GM18502 (cell line): ENCODE measurements around the gene ZBTB20.
A peak's percentile ranks its signal among the peaks of the same experiment; 100 is the strongest.

Experiments
- ATAC-seq: cut with Tn5 transposase; IDR thresholded peaks from one replicate; pipeline ENCODE4 v1.9.1; 2021; ENCODE audit warnings: mild to moderate bottlenecking; ENCODE audit not compliant: unreplicated experiment, poor library complexity

ZBTB20 gene

GRCh38 chr3:114510201-114510600 lies 636.9 kb downstream of the ZBTB20 start:
- ATAC-seq = no peak

GRCh38 chr3:114509756-114510155 lies 637.3 kb downstream of the ZBTB20 start:
- ATAC-seq = no peak

GRCh38 chr3:114508976-114509375 lies 638.1 kb downstream of the ZBTB20 start:
- ATAC-seq = no peak

DNA sequence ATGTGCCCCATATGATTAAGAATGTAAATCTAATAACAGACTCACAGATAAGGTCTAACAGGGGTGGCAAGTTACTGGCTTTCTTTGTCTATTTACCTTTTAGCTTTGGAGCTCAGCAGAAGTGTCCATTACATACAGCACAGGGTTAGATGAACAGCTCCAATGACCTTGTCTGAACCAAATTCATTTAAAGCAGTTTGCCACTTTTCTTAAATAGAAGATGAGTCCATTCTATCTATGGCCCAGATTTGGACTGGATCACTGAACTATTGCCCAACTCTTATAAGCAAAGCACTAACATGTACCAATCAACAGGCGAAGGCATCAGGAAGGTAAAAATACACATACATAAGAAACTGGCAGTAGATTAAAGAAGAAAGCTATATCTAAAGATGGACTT lies 638.9 kb downstream of the ZBTB20 start:
- no peak for ATAC-seq

GRCh38 chr3:114506591-114507300 lies 640.3 kb downstream of the ZBTB20 start:
- no peak for ATAC-seq

- no peak for ATAC-seq
Measured at GRCh38 chr3:114504941-114505628, 642.0 kb downstream of the ZBTB20 start.

DNA sequence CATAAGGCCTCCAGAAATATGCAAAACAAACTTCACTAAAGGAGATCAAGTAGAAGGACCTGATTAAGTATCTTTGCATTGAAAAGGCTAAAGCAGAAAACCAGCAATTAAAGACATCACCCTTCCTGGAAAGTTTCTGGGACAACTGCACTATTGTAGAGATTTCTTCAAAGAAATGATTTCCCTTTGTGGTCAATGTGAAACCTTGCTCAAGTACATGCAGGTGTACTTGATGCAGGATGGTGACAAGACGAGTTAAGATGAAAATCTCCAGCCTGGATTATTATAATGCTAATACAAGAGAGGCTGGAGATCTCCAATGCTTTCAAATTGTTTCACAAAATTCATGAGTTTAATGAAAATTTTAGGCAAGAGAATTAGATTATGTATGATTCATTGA lies 644.9 kb downstream of the ZBTB20 start:
- ATAC-seq = peak; percentile 49

DNA sequence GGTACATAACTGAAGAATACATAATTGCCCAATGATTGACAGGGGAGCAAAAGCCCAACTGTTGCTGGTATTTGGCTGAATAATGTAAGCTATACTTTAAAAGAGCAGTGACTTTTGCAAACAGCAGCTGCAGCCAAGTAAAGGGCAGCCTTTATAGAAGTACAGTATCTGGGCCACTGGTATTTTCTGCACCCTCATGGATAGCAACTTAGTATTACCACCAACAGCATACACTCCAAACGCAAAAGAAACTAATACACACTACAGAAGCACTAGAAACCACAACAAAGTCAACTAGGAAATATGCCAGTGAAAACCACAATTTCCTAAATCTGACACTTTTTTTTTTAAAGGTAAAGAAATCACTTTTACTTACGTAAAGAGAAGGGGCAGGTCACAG lies 647.1 kb downstream of the ZBTB20 start:
- peak; percentile 70 for ATAC-seq

- ATAC-seq = no peak
Measured at GRCh38 chr3:114498539-114499370, 648.3 kb downstream of the ZBTB20 start.

DNA sequence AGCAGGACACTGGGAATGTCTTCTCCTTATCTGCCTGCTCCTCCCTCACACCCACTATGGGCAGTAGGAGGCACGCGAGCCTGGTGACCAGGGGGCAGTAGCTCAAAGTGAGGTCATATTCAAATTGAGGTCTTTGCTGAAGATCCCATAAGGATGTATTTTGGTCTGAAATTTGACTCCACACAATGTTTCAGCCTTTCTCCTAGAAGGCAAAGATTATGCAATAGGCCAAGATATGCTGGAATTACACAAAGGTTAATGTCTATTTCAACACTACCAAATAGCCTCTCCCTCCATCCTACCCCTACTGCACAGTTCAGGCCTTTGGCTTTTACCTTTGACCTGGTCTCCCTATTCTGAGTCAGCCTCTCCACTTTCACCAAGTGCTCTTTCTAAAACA lies 650.2 kb downstream of the ZBTB20 start:
- ATAC-seq = no peak

DNA sequence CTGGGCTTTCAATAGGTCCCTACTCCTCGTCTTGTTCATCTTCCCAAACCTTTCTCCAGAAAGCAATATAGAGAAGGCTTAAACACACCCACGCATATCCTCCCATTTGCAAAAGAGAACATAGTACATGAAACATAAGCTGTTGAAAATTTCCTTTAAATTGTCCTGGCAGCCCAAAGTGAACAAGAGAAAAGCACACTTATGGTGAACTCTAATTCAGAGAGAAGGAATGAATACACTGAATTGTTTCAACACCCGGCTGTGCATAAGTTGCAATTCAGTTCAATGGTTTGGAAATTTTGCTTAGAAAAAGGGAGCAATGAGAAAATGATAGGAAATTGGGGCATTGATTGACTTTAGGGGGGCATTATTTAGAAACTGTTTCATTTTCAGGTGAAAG lies 650.6 kb downstream of the ZBTB20 start:
- no peak for ATAC-seq

- no peak for ATAC-seq
Measured at GRCh38 chr3:114496021-114496434, 651.1 kb downstream of the ZBTB20 start.

- ATAC-seq = no peak
Measured at GRCh38 chr3:114494498-114494897, 652.6 kb downstream of the ZBTB20 start.

GRCh38 chr3:114490829-114491228 lies 656.3 kb downstream of the ZBTB20 start:
- no peak for ATAC-seq

GRCh38 chr3:114487502-114487901 lies 659.6 kb downstream of the ZBTB20 start:
- no peak for ATAC-seq

- no peak for ATAC-seq
Measured at GRCh38 chr3:114484919-114485318, 662.2 kb downstream of the ZBTB20 start.

GRCh38 chr3:114481113-114481512 lies 666.0 kb downstream of the ZBTB20 start:
- ATAC-seq = no peak

DNA sequence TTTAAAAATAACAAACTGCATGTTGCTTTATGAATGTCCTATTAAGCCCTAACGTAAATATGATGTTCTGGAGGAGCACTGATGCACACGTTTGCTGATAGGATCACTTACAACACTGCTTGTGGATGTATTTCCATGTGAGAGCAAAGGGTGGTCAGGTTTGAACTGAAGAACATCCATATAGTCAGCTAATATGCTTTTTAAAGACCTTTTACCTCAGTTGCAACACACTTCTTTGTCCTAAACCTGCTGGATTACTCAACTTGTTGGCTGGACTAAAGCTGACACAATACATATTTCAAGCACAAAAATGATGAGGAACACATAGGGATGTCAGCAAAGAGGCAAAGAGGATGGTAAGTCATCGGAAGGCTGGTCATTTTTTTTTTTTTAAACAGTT lies 666.6 kb downstream of the ZBTB20 start:
- no peak for ATAC-seq

DNA sequence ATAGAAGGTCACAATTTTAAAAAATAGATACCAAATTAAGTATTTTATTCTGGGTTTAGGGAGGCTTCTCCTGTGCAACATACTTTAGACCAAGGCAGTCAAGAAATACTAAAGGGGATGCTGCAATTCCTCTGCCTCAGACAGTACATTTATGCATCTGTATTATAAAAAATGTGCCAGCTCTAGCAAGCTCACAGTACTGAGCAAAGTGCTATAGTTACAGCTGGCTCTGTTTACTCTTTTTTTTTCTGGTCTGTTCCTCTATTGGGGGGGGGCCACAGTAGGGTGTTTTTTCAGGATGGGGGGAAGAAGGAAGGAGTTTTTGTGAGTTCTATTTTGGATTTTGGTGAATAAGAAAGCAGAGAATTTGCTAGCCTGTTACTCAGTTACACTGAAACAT lies 668.3 kb downstream of the ZBTB20 start:
- no peak for ATAC-seq

DNA sequence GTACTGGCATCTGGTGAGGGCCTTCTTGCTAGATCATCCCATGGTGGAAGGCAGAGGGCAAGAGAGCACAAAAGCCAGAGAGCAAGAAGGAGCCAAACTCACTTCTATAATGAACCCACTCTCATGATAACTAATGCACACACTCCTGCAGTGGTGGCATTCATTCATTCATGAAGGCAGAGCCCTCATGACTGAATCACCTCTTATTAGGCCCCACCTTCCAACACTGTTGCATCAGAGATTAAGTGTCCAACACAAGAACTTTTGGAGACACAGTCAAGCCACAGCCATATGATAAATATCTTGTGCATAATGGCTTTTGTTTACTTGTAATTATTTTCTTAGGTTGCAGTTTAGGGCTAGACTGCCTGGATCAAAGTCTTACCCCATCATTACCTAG lies 670.6 kb downstream of the ZBTB20 start:
- ATAC-seq = no peak

DNA sequence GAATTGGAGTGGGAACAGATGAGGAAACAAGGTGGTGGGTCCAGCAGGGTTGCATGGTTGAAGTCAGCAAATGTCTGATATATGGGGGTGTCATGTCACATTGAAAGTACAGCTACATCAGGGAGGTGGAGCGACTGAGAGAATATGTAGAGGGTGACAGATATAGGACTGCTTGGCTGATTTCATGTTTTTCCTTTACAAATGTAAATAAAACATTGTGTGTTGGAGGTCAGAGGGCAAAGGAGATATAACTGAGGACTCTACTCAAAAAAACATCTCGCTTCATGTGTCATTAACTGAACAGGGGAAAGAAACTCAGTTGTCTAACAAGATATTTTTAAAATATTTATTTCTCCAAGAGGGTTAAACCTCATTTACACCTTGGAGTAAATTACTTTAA lies 675.6 kb downstream of the ZBTB20 start:
- ATAC-seq = no peak
